Neural progenitor cell (in vitro differentiated cells): ENCODE measurements around the gene MEIS2. TPM values are rescaled to one million over a fixed set of nuclear protein-coding genes. Genes with fewer than 3 reads are reported as not detected.

Experiments used
- DNase-seq: peaks from one replicate; pipeline ENCODE4 v3.0.0-alpha.2; 2016; ENCODE audit warnings: low spot score
- H2AFZ ChIP-seq: fragments of 200-600 bp; sonication (generic); replicated peaks from 2 replicates; pipeline ENCODE4 v1.6.1; 2016; ENCODE audit warnings: antibody characterized with exemption
- H3F3A ChIP-seq: fragments of 200-600 bp; sonication (generic); 2 replicates; pipeline ENCODE4 v1.6.1; 2016; ENCODE audit warnings: antibody characterized with exemption, low read depth
- H3K27ac ChIP-seq: fragments of 200-600 bp; sonication (generic); 2 replicates; pipeline ENCODE4 v1.5.1; 2016; ENCODE audit warnings: mild to moderate bottlenecking
- H3K27me3 ChIP-seq: fragments of 200-600 bp; sonication (generic); 2 replicates; pipeline ENCODE4 v1.6.1; 2016; ENCODE audit warnings: mild to moderate bottlenecking, moderate library complexity
- H3K36me3 ChIP-seq: fragments of 200-600 bp; sonication (generic); 2 replicates; pipeline ENCODE4 v1.5.1; 2016
- H3K4me1 ChIP-seq: fragments of 200-600 bp; sonication (generic); 2 replicates; pipeline ENCODE4 v1.6.1; 2016; ENCODE audit warnings: mixed run types
- H3K4me2 ChIP-seq: fragments of 200-600 bp; sonication (generic); 2 replicates; pipeline ENCODE4 v1.6.1; 2016
- H3K4me3 ChIP-seq: fragments of 200-600 bp; sonication (generic); 2 replicates; pipeline ENCODE4 v1.5.1; 2016
- H3K79me2 ChIP-seq: fragments of 200-600 bp; sonication (generic); 2 replicates; pipeline ENCODE4 v1.6.1; 2016; ENCODE audit warnings: low read depth
- H3K9ac ChIP-seq: fragments of 200-600 bp; sonication (generic); 2 replicates; pipeline ENCODE4 v1.6.1; 2016
- H3K9me3 ChIP-seq: fragments of 200-600 bp; sonication (generic); 2 replicates; pipeline ENCODE4 v1.5.1; 2016; ENCODE audit warnings: low read depth
- H4K20me1 ChIP-seq: fragments of 200-600 bp; sonication (generic); 2 replicates; pipeline ENCODE4 v1.6.1; 2016; ENCODE audit warnings: low read depth
- H3K27ac Mint-ChIP-seq: 3 replicates; pipeline ENCODE4 v1.8.0; 2021; ENCODE audit warnings: mixed read lengths
- H3K27me3 Mint-ChIP-seq: 2 replicates; pipeline ENCODE4 v1.8.0; 2022; ENCODE audit warnings: low read depth, mild to moderate bottlenecking, inconsistent platforms, moderate library complexity, mixed read lengths; ENCODE audit not compliant: insufficient read depth
- H3K36me3 Mint-ChIP-seq: 3 replicates; pipeline ENCODE4 v1.8.0; 2021; ENCODE audit warnings: mixed read lengths
- H3K4me1 Mint-ChIP-seq: 3 replicates; pipeline ENCODE4 v1.8.0; 2021; ENCODE audit warnings: mixed read lengths
- H3K4me3 Mint-ChIP-seq: 3 replicates; pipeline ENCODE4 v1.8.0; 2021; ENCODE audit warnings: mild to moderate bottlenecking, moderate library complexity, mixed read lengths
- H3K9me3 Mint-ChIP-seq: 3 replicates; pipeline ENCODE4 v1.8.0; 2020; ENCODE audit warnings: mixed read lengths
- EZH2 ChIP-seq: fragments of 200-600 bp; sonication (generic); IDR thresholded peaks from 2 replicates; pipeline ENCODE4 v1.6.1; 2017; ENCODE audit warnings: antibody characterized with exemption, mild to moderate bottlenecking, moderate library complexity
- EZH2phosphoT487 ChIP-seq: fragments of 200-600 bp; sonication (generic); IDR thresholded peaks from 2 replicates; pipeline ENCODE4 v1.6.1; 2017; ENCODE audit warnings: antibody characterized with exemption
- total RNA-seq: library from RNA; depleted of rRNA; stranded (reverse); fragments of >200 nt; gene quantifications from 2 replicates; pipeline ENCODE4 v1.2.3, GENCODE V29; 2015; ENCODE audit warnings: low replicate concordance
- TF ChIP-seq, protein P1 (sequence below): fragments of 200-600 bp; sonication (generic); IDR thresholded peaks from 2 replicates; pipeline ENCODE4 v1.5.1; 2017; ENCODE audit warnings: antibody characterized with exemption, mild to moderate bottlenecking

MEIS2 gene
- total RNA-seq, 1 donor from 2014 or later = 18.3 TPM

DNA sequence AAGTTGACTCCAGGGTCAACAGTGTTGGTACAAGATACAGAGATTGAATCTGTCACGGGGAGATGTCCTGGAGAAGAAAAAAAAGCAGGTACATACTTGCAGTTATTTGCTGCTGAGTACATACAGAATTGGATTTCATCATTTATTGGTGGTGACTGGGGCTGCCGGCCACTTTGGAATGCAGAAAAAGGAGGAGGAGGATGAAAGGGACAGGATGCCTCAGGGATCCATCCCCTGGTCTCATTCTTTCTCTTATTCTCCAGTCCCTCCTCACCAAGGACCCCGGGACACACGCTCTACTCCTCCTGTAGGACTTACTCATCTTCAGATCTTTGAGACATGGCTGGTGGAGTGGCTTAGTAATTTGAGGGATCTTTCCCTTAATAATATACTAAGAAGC is 30.0 kb upstream of the MEIS2 start:
- Histone ChIP-seq H3K27me3 (no peaks in the 10 kb centered on the region), H3K9me3 (no peaks in the 10 kb centered on the region), H3K4me1 (peaks cover 7% of the 10 kb centered on the region), H3F3A (no peaks in the 10 kb centered on the region), H3K27ac (no peak overlapping the region), H3K9ac (no peak overlapping the region), H4K20me1 (no peaks in the 10 kb centered on the region), H3K4me2 (no peak overlapping the region), H3K79me2 (no peaks in the 10 kb centered on the region), H3K36me3 (no peaks in the 10 kb centered on the region), H2AFZ (no peak overlapping the region), H3K4me3 (no peak overlapping the region)
- H3K9me3 Mint-ChIP-seq = no peaks in the 10 kb centered on the region
- no peaks in the 10 kb centered on the region for H3K27me3 Mint-ChIP-seq
- no peak for DNase-seq
- no peaks in the 10 kb centered on the region for H3K4me1 Mint-ChIP-seq
- H3K36me3 Mint-ChIP-seq = no peaks in the 10 kb centered on the region
- no peak overlapping the region for H3K4me3 Mint-ChIP-seq
- TF ChIP-seq, protein P1, sequence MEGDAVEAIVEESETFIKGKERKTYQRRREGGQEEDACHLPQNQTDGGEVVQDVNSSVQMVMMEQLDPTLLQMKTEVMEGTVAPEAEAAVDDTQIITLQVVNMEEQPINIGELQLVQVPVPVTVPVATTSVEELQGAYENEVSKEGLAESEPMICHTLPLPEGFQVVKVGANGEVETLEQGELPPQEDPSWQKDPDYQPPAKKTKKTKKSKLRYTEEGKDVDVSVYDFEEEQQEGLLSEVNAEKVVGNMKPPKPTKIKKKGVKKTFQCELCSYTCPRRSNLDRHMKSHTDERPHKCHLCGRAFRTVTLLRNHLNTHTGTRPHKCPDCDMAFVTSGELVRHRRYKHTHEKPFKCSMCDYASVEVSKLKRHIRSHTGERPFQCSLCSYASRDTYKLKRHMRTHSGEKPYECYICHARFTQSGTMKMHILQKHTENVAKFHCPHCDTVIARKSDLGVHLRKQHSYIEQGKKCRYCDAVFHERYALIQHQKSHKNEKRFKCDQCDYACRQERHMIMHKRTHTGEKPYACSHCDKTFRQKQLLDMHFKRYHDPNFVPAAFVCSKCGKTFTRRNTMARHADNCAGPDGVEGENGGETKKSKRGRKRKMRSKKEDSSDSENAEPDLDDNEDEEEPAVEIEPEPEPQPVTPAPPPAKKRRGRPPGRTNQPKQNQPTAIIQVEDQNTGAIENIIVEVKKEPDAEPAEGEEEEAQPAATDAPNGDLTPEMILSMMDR = no peak
- H3K27ac Mint-ChIP-seq = no peak overlapping the region

DNA sequence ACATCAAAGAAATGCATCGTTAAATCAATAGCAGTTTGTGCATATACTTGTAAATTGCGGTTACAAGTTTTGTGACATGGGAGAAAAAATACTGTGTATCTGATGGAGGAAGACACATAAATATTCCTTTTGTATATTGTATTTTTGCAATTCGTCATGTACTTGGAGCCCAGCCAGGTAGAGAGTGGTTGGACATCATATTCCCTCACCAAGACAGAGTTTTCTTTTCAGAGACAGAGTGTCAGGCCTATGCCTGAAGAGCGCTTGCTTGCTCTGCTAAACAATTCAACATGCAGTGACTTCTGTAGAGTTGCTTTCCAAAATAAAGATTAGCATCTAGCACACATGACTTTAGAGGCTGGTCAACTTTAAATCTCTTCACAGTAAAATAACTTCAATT is 24.8 kb upstream of the MEIS2 start:
- Histone ChIP-seq H3K79me2 (no peaks in the 10 kb centered on the region), H3K4me1 (peaks cover 9% of the 10 kb centered on the region), H3F3A (no peaks in the 10 kb centered on the region), H3K4me2 (no peak overlapping the region), H3K9me3 (no peaks in the 10 kb centered on the region), H2AFZ (no peak overlapping the region), H3K36me3 (no peaks in the 10 kb centered on the region), H3K27ac (no peak overlapping the region), H4K20me1 (no peaks in the 10 kb centered on the region), H3K9ac (no peak overlapping the region), H3K4me3 (no peak overlapping the region), H3K27me3 (no peaks in the 10 kb centered on the region)
- Mint-ChIP-seq H3K27ac (no peak overlapping the region), H3K36me3 (no peaks in the 10 kb centered on the region), H3K4me1 (no peaks in the 10 kb centered on the region), H3K27me3 (peaks cover 3% of the 10 kb centered on the region), H3K4me3 (no peak overlapping the region), H3K9me3 (no peaks in the 10 kb centered on the region)
- TF ChIP-seq, protein P1 = no peak
- TF ChIP-seq EZH2 = no peak
- TF ChIP-seq EZH2phosphoT487 = no peak
- no peak for DNase-seq

DNA sequence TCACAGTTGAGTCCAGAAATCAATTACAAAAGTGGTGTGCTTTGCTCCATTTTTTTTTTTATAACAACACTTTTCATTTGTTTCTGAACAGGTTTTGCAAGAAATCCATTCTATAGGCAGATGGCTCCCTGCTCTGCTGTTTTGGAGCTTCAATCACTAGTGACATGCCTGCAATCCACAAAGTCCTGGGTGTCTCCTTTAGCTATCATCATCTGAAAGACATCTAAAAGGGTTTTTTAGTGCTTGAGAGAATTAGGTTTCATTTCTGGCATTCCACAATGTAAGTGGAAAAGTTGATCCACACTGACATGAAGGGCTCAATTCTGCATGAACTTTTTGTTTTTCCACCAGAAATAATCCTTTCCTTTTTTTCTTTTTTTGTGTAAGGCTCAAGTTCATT is 24.0 kb upstream of the MEIS2 start:
- no peak overlapping the region for H3K27ac ChIP-seq
- no peak overlapping the region for H3K9ac ChIP-seq
- no peak overlapping the region for H3K4me3 ChIP-seq
- H3K79me2 ChIP-seq = no peaks in the 10 kb centered on the region
- no peak overlapping the region for H3K4me2 ChIP-seq
- no peaks in the 10 kb centered on the region for H3K36me3 ChIP-seq
- Mint-ChIP-seq H3K36me3 (no peaks in the 10 kb centered on the region), H3K27ac (no peak overlapping the region), H3K27me3 (peaks cover 3% of the 10 kb centered on the region), H3K9me3 (no peaks in the 10 kb centered on the region), H3K4me1 (no peaks in the 10 kb centered on the region), H3K4me3 (no peak overlapping the region)
- DNase-seq = no peak
- H4K20me1 ChIP-seq = no peaks in the 10 kb centered on the region
- H3F3A ChIP-seq = no peaks in the 10 kb centered on the region
- H3K4me1 ChIP-seq = peaks cover 9% of the 10 kb centered on the region
- H3K9me3 ChIP-seq = no peaks in the 10 kb centered on the region
- TF ChIP-seq EZH2 (no peak), EZH2phosphoT487 (no peak)
- TF ChIP-seq, protein P1 = no peak
- H3K27me3 ChIP-seq = no peaks in the 10 kb centered on the region
- no peak overlapping the region for H2AFZ ChIP-seq

DNA sequence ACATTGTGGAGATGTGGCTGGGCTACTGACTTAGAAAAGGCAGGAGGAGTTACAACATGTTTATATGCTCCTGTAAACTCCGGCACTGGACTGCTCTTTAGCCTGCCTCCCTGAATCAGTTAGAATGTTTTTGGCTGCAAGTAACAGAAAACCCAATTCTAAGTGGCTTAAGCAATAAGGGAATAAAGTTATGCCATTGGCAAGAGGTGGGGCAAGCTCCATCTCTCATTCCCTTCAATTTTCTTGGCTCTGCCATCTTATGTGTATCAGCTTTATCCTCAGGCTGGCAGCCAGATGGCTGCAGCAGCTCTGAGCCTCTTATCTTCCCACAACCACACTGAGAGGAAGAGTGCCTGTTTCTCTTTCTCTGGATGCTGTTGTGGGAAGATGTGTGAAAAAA is 22.4 kb upstream of the MEIS2 start:
- Histone ChIP-seq H3K36me3 (no peaks in the 10 kb centered on the region), H3K27ac (no peak overlapping the region), H3F3A (no peaks in the 10 kb centered on the region), H3K4me2 (peak overlapping the region; percentile 16), H2AFZ (peak overlapping the region; percentile 55), H3K9me3 (no peaks in the 10 kb centered on the region), H3K79me2 (no peaks in the 10 kb centered on the region), H4K20me1 (no peaks in the 10 kb centered on the region), H3K4me3 (no peak overlapping the region), H3K27me3 (no peaks in the 10 kb centered on the region), H3K9ac (no peak overlapping the region), H3K4me1 (peaks cover 9% of the 10 kb centered on the region)
- Mint-ChIP-seq H3K36me3 (no peaks in the 10 kb centered on the region), H3K27me3 (peaks cover 3% of the 10 kb centered on the region), H3K27ac (no peak overlapping the region), H3K9me3 (no peaks in the 10 kb centered on the region), H3K4me1 (no peaks in the 10 kb centered on the region), H3K4me3 (no peak overlapping the region)
- TF ChIP-seq EZH2phosphoT487 (no peak), EZH2 (no peak)
- TF ChIP-seq, protein P1 = no peak
- DNase-seq = no peak
